GOT3 (cell line): Measurements from ENCODE around the gene GXYLT2.

Source experiments
- DNase-seq: peaks from one replicate; lab custom pipeline; 2025; ENCODE audit warnings: mixed read lengths; lab: John Stamatoyannopoulos, UW

The GXYLT2 gene

GRCh38 chr3:72932416-72932815 lies 44.6 kb downstream of the GXYLT2 start:
- DNase-seq, result no peak

GRCh38 chr3:72938471-72939265 lies 50.8 kb downstream of the GXYLT2 start:
- peak; percentile 21 for DNase-seq

DNA sequence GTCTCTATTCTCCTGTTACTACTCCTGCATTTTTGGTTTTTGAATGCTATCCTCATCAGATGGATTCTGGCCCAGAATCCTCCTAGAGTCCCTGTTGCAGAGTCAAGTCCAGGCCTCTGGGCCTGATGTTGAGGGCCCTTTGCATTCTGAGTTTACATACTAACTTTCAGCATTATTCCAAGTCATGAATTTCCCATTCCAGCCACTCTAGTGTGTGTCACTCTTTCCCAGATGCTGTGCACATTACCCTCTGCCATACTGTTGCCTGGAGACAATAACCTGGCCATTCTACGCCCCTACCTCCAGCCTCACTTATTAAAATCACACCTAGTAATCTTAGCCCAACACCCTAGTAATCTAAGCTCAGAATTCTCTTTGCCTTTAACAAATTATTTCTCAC lies 53.4 kb downstream of the GXYLT2 start:
- DNase-seq, result no peak

- DNase-seq, result no peak
Observed at GRCh38 chr3:72942427-72942826, 54.6 kb downstream of the GXYLT2 start.

GRCh38 chr3:72944696-72945095 lies 56.9 kb downstream of the GXYLT2 start:
- no peak for DNase-seq

DNA sequence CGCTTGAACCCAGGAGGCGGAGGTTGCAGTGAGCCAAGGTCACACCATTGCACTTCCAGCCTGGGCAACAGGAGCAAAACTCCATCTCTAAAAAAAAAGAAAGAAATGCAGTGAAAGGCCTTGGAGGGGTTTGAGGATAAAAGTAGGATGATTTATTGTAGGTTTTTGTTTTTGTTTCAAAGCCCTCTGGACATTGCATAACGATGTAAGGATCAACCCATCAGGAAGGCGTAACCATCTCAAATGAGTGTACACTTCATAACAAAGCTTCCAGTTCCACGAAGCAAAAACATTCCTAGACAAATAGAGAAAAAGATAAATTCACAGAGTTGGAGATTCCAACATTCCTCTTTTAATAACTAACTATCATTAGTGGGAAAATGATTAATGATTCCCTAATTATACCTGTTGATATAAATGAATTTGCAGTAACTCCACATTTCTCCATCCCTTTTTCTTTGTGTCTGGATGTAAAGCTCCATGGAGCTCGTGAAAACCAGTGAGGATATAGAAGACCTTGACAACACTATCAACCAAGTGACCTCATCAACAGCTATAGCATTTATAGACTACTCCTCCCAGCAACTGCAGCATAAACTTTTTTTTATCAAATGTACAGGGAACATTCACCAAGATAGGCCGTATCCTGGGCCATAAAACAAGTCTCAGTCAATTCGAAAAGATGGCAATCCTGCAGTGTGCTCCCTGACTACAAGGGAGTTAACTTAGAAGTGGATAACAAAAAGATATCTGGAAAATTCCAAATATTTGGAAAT lies 60.1 kb downstream of the GXYLT2 start:
- DNase-seq, result no peak

DNA sequence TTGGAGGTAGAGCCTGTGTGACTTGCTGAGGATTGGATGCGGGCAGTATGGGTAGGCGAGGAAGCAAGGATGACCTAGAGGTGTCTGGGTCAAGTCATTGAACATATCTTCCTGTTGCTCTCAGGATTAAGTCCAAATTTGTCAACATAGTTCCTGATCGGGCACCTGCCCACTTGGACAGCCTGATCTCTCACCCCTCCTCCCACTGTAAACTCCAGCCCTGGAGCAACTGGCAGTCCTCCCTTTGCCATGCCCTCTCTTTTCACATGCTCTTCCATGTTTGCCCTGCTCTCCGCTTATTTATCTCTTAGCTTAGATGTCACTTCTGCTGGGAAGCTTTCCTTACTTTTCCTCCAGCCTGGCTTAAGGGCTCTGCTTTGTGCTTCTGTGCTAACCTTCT lies 61.2 kb downstream of the GXYLT2 start:
- DNase-seq, result no peak

GRCh38 chr3:72950372-72950771 lies 62.5 kb downstream of the GXYLT2 start:
- DNase-seq, result no peak

DNA sequence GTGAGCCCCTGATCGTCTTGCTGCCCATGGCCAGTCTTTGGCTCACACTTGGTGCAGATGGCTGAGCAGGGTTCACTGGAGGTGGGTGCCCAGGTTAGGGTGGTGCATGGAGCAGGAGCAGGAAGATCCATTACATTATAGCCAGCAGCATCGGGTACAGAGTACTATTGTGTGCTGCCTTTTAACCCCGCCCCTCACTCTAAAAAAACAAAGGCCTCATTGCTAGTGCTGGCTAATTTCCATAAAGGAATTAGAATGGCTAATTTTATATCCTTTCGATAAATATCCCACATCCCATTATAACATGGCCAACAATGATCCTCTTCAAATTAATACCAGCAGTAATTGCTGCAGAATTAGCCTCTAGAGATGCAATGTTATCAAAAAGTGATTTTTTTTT lies 63.0 kb downstream of the GXYLT2 start:
- no peak for DNase-seq

DNA sequence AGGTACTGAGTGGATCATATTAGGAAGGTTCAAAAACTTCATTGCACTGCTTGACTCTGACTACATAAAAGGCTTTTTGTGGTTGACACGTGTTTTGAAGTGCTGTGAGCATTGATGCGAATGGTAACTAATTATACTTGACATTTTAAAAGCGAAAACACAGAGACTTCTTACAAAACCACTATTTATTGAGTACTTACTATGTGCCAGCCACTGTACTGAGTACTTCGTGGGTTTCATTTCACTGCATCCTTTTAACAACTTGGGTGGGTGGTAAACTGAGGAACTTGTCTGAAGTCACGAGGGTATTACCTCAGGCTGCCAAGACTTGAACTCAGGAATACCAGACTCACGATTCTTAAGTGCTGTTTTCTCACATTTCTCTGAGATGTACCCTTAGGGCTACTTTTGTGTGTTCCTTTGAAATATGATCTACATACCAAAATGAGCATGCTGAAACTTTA lies 63.4 kb downstream of the GXYLT2 start:
- DNase-seq, result no peak

GRCh38 chr3:72953325-72953956 lies 65.6 kb downstream of the GXYLT2 start:
- DNase-seq, result no peak

- DNase-seq, result no peak
Observed at GRCh38 chr3:72957297-72957696, 69.5 kb downstream of the GXYLT2 start.

GRCh38 chr3:72959336-72959735 lies 71.5 kb downstream of the GXYLT2 start:
- no peak for DNase-seq

GRCh38 chr3:72960812-72961518 lies 73.1 kb downstream of the GXYLT2 start:
- no peak for DNase-seq

GRCh38 chr3:72961752-72962151 lies 73.9 kb downstream of the GXYLT2 start:
- no peak for DNase-seq

DNA sequence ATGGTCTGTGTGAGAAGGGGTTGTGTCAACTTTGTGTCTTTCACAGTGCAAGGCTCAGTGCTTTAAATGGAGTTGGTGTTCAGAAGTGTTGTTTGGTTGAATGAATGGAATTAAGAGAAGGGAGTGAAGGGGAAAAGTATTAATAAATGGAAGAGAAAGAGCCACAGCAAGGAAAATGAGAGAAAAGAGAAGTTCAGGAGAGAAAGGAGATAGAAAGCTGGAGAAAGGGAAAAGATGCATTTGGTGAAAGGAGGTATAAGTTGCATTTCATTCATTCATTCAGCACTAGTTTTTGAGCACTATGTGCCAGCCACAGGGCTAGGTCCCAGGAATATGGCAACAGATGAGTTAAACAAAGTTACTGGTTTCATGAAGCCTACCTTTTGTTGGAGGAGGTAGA lies 74.5 kb downstream of the GXYLT2 start:
- DNase-seq, result no peak

DNA sequence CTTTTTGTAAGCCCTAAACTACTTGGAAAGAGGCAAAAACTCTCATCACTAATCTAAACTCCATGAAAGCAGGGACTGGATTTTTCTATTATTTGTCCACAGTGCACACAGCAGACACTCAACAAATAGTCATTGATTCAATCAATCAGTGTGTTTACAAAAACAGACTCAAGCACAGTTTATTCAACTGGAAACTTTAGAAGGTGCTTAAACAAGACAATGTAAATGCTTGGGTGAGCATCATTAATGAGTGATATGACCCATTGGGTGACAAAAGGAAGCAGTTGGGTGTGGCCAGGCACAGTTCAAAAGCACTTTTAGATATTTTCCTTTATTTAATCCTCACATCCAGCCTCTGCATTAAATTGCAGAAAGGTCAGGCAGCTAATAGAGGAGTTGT lies 76.8 kb downstream of the GXYLT2 start:
- DNase-seq, result no peak

GRCh38 chr3:72968266-72968664 lies 80.4 kb downstream of the GXYLT2 start:
- no peak for DNase-seq

DNA sequence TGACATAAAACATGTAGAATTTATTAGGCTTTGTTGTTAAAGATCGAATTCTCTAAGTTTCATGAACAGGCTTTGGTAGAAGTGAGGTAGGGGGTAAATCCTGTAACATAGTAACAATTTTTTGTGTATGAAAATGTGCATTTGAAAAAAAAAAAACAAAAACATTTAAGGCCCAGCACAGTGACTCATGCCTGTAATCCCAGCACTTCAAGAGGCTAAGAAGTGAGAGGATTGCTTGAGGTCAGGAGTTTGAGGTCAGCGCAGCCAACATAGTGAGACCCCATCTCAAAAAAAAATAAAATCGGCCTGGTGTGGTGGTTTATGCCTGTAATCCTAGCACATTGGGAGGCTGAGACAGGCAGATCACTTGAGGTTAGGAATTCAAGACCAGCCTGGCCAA lies 81.9 kb downstream of the GXYLT2 start:
- DNase-seq, result no peak

- no peak for DNase-seq
Observed at GRCh38 chr3:72970942-72971341, 83.1 kb downstream of the GXYLT2 start.

DNA sequence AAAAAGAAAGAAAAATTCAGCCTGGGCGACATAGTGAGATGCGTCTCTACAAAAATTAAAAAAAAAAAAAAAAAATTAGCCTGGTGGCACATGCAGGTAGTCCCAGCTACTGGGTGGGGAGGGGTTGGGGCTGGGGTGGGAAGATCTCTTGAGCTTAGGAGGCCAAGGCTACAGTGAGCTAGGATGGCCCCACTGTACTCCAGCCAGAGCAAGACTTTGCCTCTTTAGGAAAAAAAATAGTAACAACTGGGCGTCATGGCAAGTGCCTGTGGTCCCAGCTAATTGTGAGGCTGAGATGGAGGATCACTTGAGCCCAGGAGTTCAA lies 84.8 kb downstream of the GXYLT2 start:
- DNase-seq, result no peak

DNA sequence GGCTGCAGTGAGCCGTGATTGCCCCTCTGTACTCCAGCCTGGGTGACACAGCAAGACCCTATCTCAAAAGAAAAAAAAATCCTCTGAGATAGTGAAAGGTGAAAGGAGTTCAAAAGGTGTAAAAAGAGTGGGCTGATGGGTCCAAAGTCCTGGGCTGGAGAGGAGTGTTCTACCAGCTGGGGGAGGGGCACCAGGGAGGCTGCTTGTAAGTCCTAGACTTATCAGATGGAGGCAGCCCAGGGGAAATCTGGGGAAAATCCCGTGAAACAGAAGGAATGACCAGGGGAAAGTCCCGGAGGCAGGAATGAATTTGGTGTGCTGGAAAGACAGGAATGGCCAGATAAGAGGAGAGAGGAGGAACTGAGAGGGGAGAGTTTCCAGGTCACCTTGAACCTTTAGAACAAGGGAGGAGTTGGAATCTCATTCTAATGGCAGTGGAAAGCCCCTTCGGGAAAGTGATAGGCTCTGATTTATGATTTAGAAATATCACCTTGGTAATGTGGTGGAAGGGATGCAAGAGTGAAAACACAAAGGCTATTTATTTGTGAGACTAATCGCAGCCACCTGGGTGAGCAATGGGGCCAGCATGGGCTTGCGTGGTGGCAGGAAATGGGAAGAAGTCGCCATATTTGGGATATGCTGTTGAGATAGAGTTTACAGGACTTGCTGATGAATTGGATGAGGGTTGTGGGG lies 85.3 kb downstream of the GXYLT2 start:
- DNase-seq, result no peak
